HepG2 (cell line): Measurements from ENCODE around the gene ECD. TPM values are rescaled to one million over a fixed set of nuclear protein-coding genes. Genes with fewer than 3 reads are reported as not detected.

Source experiments
- KAT2B ChIP-seq: fragments of 150-350 bp; IDR thresholded peaks from 2 replicates; pipeline ENCODE4 v1.6.1; 2014; ENCODE audit warnings: low read depth, low read length, borderline replicate concordance
- NR1H2 ChIP-seq: sonication (generic); formaldehyde crosslinking; IDR thresholded peaks from 2 replicates; pipeline ENCODE4 v1.8.1; 2022; ENCODE audit warnings: low read depth, missing genetic modification reagents, borderline replicate concordance
- PHF20 ChIP-seq: sonication (generic); formaldehyde crosslinking; IDR thresholded peaks from 2 replicates; pipeline ENCODE4 v1.5.0; 2020; ENCODE audit warnings: mild to moderate bottlenecking, missing genetic modification reagents
- RXRA ChIP-seq: sonication (generic); formaldehyde crosslinking; IDR thresholded peaks from 2 replicates; pipeline ENCODE4 v1.5.1; 2020; ENCODE audit warnings: missing genetic modification reagents
- SAP130 ChIP-seq: IDR thresholded peaks from 2 replicates; pipeline ENCODE4 v1.6.1; 2016; ENCODE audit warnings: low read depth
- SKI ChIP-seq: fragments of 450-650 bp; IDR thresholded peaks from one replicate; pipeline ENCODE4 v1.6.1; 2018; ENCODE audit warnings: mild to moderate bottlenecking; ENCODE audit not compliant: partially characterized antibody
- ZBTB21 ChIP-seq: sonication (generic); formaldehyde crosslinking; IDR thresholded peaks from 2 replicates; pipeline ENCODE4 v1.4.0; 2020; ENCODE audit warnings: missing genetic modification reagents
- ZNF841 ChIP-seq: sonication (generic); formaldehyde crosslinking; IDR thresholded peaks from 2 replicates; pipeline ENCODE4 v1.8.1; 2023; ENCODE audit warnings: missing genetic modification reagents, borderline replicate concordance
- ZNF850 ChIP-seq: sonication (generic); formaldehyde crosslinking; conservative IDR thresholded peaks from 2 replicates; pipeline ENCODE4 v1.9.0; 2021; ENCODE audit warnings: mild to moderate bottlenecking, missing genetic modification reagents
- polyA plus RNA-seq, 8 experiments: library from polyadenylated mRNA; depleted of rRNA in 3 of 8; stranded (reverse) in 7 of 8; unstranded in 1 of 8; fragments of >200 nt; fragmentation: Illumina TruSeq in 4 of 8; extraction: Trizol in 4 of 8; gene quantifications; 2 replicates each; pipeline versions ENCODE4 v1.2.1 to v1.2.3, GENCODE V29; 2011 to 2016; ENCODE audit warnings: low read depth in 4 of 8, missing spikeins in 1 of 8, mixed read lengths in 1 of 8; ENCODE audit not compliant: insufficient read depth in 1 of 8
- total RNA-seq, 5 experiments: library from RNA; depleted of rRNA; stranded (reverse); fragments of >200 nt; fragmentation: Illumina TruSeq; extraction: Trizol; gene quantifications; 2 replicates each; pipeline ENCODE4 v1.2.3, GENCODE V29; 2016; ENCODE audit warnings: low read depth in 1 of 5
- TF ChIP-seq, protein P1 (sequence below): sonication (generic); formaldehyde crosslinking; IDR thresholded peaks from 2 replicates; pipeline ENCODE4 v1.4.0; 2020; ENCODE audit warnings: missing genetic modification reagents
- TF ChIP-seq, protein P2 (sequence below): IDR thresholded peaks from 2 replicates; pipeline ENCODE4 v1.6.1; 2016; ENCODE audit warnings: low read depth, borderline replicate concordance
- TF ChIP-seq, protein P3 (sequence below): IDR thresholded peaks from 2 replicates; pipeline ENCODE4 v1.6.1; 2018; ENCODE audit warnings: missing genetic modification reagents
- TF ChIP-seq, protein P4 (sequence below): sonication (generic); formaldehyde crosslinking; IDR thresholded peaks from 2 replicates; pipeline ENCODE4 v1.5.1; 2020; ENCODE audit warnings: mild to moderate bottlenecking, missing genetic modification reagents, borderline replicate concordance
- TF ChIP-seq, protein P5 (sequence below): sonication (generic); formaldehyde crosslinking; IDR thresholded peaks from 2 replicates; pipeline ENCODE4 v1.4.0; 2020; ENCODE audit warnings: missing genetic modification reagents, low read depth, mild to moderate bottlenecking, borderline replicate concordance
- TF ChIP-seq, protein P6 (sequence below): sonication (generic); formaldehyde crosslinking; IDR thresholded peaks from 2 replicates; pipeline ENCODE4 v1.4.0; 2020; ENCODE audit warnings: missing genetic modification reagents; ENCODE audit errors: not compliant biosample characterization

ECD gene
- total and polyA plus RNA-seq, 2 of the 13 experiments (the other 11 are each of a cell fraction or from before 2014, with no cell fraction given), result 21.5 to 27.6 TPM

DNA sequence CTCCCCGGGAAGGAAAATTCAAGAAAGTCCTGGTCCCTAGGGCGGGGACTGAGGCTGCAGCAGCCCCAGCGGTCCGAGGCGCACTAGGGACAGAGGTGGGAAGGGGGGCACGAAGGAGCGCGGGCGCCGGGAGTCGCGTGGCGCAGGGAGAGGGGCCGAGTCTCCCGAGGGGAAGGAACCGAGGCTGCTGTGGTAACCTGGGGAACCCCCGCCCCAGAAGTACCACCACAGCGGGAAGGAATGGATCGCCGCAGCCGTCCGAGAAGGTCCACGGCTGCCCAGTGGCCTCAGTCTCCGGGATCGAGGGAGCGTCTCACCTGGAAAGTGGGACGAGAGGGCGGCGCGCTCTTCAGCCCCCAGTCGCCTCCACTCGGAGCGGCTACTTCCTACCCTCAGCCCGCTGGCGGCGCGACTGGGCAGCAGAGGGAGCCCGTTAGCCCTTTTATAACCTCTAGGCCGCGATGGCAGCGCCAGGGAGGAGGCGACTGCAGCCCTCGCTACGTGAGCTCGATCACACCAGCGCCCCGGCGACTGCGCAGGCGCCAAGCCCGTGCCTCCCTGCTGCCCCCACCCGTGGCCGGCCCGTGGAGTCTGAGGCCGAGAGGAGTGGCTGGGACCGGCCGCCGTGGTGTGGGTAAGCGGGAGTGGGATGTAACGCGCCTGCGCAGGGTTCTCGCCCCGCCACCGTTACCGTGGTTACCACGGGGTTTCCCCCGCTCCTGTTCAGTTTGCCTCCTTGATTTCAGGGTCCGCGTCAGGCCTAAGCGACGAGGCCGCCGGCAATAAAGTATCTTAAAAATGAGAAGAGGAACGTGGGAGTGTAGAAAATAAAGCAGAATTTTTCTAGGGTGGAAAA, 71.1 kb downstream of the ECD start, which contains the start of gene P4HA1 (continued):
- TF ChIP-seq NR1H2 (CRISPR knock-in tag), result no peak
- TF ChIP-seq, protein P1, sequence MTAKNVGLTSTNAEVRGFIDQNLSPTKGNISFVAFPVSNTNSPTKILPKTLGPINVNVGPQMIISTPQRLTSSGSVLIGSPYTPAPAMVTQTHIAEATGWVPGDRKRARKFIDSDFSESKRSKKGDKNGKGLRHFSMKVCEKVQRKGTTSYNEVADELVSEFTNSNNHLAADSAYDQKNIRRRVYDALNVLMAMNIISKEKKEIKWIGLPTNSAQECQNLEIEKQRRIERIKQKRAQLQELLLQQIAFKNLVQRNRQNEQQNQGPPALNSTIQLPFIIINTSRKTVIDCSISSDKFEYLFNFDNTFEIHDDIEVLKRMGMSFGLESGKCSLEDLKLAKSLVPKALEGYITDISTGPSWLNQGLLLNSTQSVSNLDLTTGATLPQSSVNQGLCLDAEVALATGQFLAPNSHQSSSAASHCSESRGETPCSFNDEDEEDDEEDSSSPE (CRISPR knock-in tag), result peak; percentile 84
- TF ChIP-seq ZBTB21 (CRISPR knock-in tag), result no peak
- TF ChIP-seq, protein P2, sequence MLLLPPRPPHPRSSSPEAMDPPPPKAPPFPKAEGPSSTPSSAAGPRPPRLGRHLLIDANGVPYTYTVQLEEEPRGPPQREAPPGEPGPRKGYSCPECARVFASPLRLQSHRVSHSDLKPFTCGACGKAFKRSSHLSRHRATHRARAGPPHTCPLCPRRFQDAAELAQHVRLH (CRISPR knock-in tag), result peak; percentile 47; the same call in 1 of the 2 replicates
- TF ChIP-seq, protein P3, sequence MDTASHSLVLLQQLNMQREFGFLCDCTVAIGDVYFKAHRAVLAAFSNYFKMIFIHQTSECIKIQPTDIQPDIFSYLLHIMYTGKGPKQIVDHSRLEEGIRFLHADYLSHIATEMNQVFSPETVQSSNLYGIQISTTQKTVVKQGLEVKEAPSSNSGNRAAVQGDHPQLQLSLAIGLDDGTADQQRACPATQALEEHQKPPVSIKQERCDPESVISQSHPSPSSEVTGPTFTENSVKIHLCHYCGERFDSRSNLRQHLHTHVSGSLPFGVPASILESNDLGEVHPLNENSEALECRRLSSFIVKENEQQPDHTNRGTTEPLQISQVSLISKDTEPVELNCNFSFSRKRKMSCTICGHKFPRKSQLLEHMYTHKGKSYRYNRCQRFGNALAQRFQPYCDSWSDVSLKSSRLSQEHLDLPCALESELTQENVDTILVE (CRISPR knock-in tag), result peak; percentile 76
- TF ChIP-seq, protein P4, sequence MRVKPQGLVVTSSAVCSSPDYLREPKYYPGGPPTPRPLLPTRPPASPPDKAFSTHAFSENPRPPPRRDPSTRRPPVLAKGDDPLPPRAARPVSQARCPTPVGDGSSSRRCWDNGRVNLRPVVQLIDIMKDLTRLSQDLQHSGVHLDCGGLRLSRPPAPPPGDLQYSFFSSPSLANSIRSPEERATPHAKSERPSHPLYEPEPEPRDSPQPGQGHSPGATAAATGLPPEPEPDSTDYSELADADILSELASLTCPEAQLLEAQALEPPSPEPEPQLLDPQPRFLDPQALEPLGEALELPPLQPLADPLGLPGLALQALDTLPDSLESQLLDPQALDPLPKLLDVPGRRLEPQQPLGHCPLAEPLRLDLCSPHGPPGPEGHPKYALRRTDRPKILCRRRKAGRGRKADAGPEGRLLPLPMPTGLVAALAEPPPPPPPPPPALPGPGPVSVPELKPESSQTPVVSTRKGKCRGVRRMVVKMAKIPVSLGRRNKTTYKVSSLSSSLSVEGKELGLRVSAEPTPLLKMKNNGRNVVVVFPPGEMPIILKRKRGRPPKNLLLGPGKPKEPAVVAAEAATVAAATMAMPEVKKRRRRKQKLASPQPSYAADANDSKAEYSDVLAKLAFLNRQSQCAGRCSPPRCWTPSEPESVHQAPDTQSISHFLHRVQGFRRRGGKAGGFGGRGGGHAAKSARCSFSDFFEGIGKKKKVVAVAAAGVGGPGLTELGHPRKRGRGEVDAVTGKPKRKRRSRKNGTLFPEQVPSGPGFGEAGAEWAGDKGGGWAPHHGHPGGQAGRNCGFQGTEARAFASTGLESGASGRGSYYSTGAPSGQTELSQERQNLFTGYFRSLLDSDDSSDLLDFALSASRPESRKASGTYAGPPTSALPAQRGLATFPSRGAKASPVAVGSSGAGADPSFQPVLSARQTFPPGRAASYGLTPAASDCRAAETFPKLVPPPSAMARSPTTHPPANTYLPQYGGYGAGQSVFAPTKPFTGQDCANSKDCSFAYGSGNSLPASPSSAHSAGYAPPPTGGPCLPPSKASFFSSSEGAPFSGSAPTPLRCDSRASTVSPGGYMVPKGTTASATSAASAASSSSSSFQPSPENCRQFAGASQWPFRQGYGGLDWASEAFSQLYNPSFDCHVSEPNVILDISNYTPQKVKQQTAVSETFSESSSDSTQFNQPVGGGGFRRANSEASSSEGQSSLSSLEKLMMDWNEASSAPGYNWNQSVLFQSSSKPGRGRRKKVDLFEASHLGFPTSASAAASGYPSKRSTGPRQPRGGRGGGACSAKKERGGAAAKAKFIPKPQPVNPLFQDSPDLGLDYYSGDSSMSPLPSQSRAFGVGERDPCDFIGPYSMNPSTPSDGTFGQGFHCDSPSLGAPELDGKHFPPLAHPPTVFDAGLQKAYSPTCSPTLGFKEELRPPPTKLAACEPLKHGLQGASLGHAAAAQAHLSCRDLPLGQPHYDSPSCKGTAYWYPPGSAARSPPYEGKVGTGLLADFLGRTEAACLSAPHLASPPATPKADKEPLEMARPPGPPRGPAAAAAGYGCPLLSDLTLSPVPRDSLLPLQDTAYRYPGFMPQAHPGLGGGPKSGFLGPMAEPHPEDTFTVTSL (CRISPR knock-in tag), result peak; percentile 70; the same call in 1 of the 2 replicates
- TF ChIP-seq KAT2B, result no peak
- TF ChIP-seq, protein P5, sequence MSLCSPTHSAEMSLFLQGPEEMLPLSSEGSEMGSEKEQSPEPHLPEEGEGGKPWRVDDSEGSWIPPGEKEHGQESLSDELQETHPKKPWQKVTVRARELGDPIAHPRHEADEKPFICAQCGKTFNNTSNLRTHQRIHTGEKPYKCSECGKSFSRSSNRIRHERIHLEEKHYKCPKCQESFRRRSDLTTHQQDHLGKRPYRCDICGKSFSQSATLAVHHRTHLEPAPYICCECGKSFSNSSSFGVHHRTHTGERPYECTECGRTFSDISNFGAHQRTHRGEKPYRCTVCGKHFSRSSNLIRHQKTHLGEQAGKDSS (CRISPR knock-in tag), result peak; percentile 82; the same call in 1 of the 2 replicates
- TF ChIP-seq SKI, result peak; percentile 63
- TF ChIP-seq SAP130, result peak; percentile 78
- no peak; the same call in 1 of the 2 replicates for TF ChIP-seq ZNF850 (CRISPR knock-in tag)
- TF ChIP-seq PHF20 (CRISPR knock-in tag), result peak; percentile 76; the same call in 1 of the 2 replicates
- TF ChIP-seq, protein P6, sequence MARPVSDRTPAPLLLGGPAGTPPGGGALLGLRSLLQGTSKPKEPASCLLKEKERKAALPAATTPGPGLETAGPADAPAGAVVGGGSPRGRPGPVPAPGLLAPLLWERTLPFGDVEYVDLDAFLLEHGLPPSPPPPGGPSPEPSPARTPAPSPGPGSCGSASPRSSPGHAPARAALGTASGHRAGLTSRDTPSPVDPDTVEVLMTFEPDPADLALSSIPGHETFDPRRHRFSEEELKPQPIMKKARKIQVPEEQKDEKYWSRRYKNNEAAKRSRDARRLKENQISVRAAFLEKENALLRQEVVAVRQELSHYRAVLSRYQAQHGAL (CRISPR knock-in tag), result no peak
- no peak for TF ChIP-seq ZNF841 (CRISPR knock-in tag)
- TF ChIP-seq RXRA (CRISPR knock-in tag), result peak; percentile 85
